GM12878 (cell line): Measurements from ENCODE around the gene SNX32. TPM values are rescaled to one million over a fixed set of nuclear protein-coding genes. Genes with fewer than 3 reads are reported as not detected.

Source experiments
- ATAC-seq: fragments of 200-7000 bp; cut with Tn5 transposase; 3 replicates; pipeline ENCODE4 v1.9.1; 2020; ENCODE audit warnings: mild to moderate bottlenecking, moderate library complexity
- BruUV-seq: library from RNA; stranded (reverse); fragments of 400-500 nt; replicated peaks from 2 replicates; lab custom pipeline; 2021; lab: Mats Ljungman, UMichigan
- CTCF ChIA-PET: fragments of 300-600 bp; sonication (Branson Sonifier 250); formaldehyde crosslinking; extraction: SDS; loops from one replicate; lab custom pipeline; 2021; ENCODE audit warnings: inconsistent platforms; lab: Yijun Ruan, JAX
- POLR2A ChIA-PET: fragments of 350-600 bp; formaldehyde crosslinking; extraction: SDS; loops from one replicate; lab custom pipeline; 2021; ENCODE audit warnings: inconsistent platforms; lab: Charles Lee
- RAD21 ChIA-PET: fragments of 300-600 bp; sonication (Branson Sonifier 250); formaldehyde crosslinking; loops from one replicate; lab custom pipeline; 2023; ENCODE audit warnings: antibody characterized with exemption; ENCODE audit not compliant: unreplicated experiment; lab: Charles Lee
- SMC1A ChIA-PET: fragments of 300-600 bp; sonication (Branson Sonifier 250); formaldehyde crosslinking; loops from one replicate; lab custom pipeline; 2023; ENCODE audit not compliant: unreplicated experiment, uncharacterized antibody; lab: Charles Lee
- DNase-seq: peaks from one replicate; pipeline ENCODE4 v3.0.0-alpha.2; 2011; ENCODE audit warnings: low read depth, low spot score
- FAIRE-seq: peaks from 3 replicates; lab custom pipeline; 2011; peaks lifted over from hg19 to GRCh38; lab: Jason Lieb, UNC
- H2AFZ ChIP-seq: 2 replicates; pipeline ENCODE4 v1.6.0; 2011; ENCODE audit warnings: low read depth, low read length, control low read depth; ENCODE audit not compliant: control insufficient read depth
- H3K27ac ChIP-seq: 2 replicates; pipeline ENCODE4 v1.5.1; 2011; ENCODE audit warnings: control low read depth; ENCODE audit not compliant: control insufficient read depth, insufficient read depth
- H3K27me3 ChIP-seq, 2 experiments: replicated peaks in 1 of 2; 2 replicates each; pipeline versions ENCODE4 v1.6.0 to v1.6.1; 2011; ENCODE audit warnings: low read length in 1 of 2; ENCODE audit not compliant: control insufficient read depth in 2 of 2, insufficient read depth in 2 of 2
- H3K36me3 ChIP-seq, 2 experiments: 2 replicates each; pipeline ENCODE4 v1.5.1; 2011; ENCODE audit warnings: low read length in 1 of 2; ENCODE audit not compliant: control insufficient read depth in 2 of 2, insufficient read depth in 2 of 2
- H3K4me1 ChIP-seq: 2 replicates; pipeline ENCODE4 v1.6.1; 2011; ENCODE audit warnings: mild to moderate bottlenecking, low read length, moderate library complexity, mixed read lengths; ENCODE audit not compliant: control insufficient read depth, insufficient read depth
- H3K4me2 ChIP-seq: 2 replicates; pipeline ENCODE4 v1.6.0; 2011; ENCODE audit warnings: control low read depth; ENCODE audit not compliant: control insufficient read depth, insufficient read depth
- H3K4me3 ChIP-seq: fragments of 200-600 bp; sonication (generic); 2 replicates; pipeline ENCODE4 v1.5.1; 2016
- H3K79me2 ChIP-seq: 2 replicates; pipeline ENCODE4 v1.6.0; 2011; ENCODE audit warnings: low read length; ENCODE audit not compliant: control insufficient read depth, insufficient read depth
- H3K9ac ChIP-seq: 2 replicates; pipeline ENCODE4 v1.8.0; 2011; ENCODE audit warnings: low read length, control low read depth, mixed read lengths; ENCODE audit not compliant: control insufficient read depth, insufficient read depth
- H3K9me3 ChIP-seq: replicated peaks from 3 replicates; pipeline ENCODE4 v1.5.1; 2011; ENCODE audit warnings: mild to moderate bottlenecking, low read length; ENCODE audit not compliant: control insufficient read depth, insufficient read depth
- H4K20me1 ChIP-seq: 2 replicates; pipeline ENCODE4 v1.6.0; 2011; ENCODE audit not compliant: control insufficient read depth, insufficient read depth
- DPF2 ChIP-seq: fragments of 450-650 bp; IDR thresholded peaks from 2 replicates; pipeline ENCODE4 v1.6.1; 2017; ENCODE audit warnings: mild to moderate bottlenecking
- FOS ChIP-seq: IDR thresholded peaks from 3 replicates; pipeline ENCODE4 v1.6.1; 2011; ENCODE audit warnings: borderline replicate concordance; ENCODE audit not compliant: insufficient read length; ENCODE audit errors: extremely low read depth
- HDGF ChIP-seq: fragments of 450-650 bp; IDR thresholded peaks from 2 replicates; pipeline ENCODE4 v1.6.1; 2016; ENCODE audit warnings: antibody characterized with exemption
- JUND ChIP-seq: IDR thresholded peaks from 2 replicates; pipeline ENCODE4 v1.6.1; 2012; ENCODE audit warnings: low read depth, mild to moderate bottlenecking, low read length, improper control_type of control experiment, moderate library complexity
- KLF5 ChIP-seq: fragments of 450-650 bp; IDR thresholded peaks from 2 replicates; pipeline ENCODE4 v1.6.1; 2014; ENCODE audit warnings: mild to moderate bottlenecking; ENCODE audit not compliant: partially characterized antibody
- MYC ChIP-seq: IDR thresholded peaks from 2 replicates; pipeline ENCODE4 v1.6.1; 2011; ENCODE audit warnings: mild to moderate bottlenecking, low read length, moderate library complexity, inconsistent platforms; ENCODE audit not compliant: insufficient read depth, insufficient replicate concordance, insufficient read length, severe bottlenecking
- NBN ChIP-seq: fragments of 450-650 bp; IDR thresholded peaks from 2 replicates; pipeline ENCODE4 v1.6.1; 2016
- NFYA ChIP-seq: IDR thresholded peaks from 2 replicates; pipeline ENCODE4 v1.6.1; 2011; ENCODE audit warnings: low read depth, mild to moderate bottlenecking, low read length, improper control_type of control experiment, borderline replicate concordance
- NR2C2 ChIP-seq: IDR thresholded peaks from 2 replicates; pipeline ENCODE4 v1.6.1; 2011; ENCODE audit warnings: borderline replicate concordance, low read depth; ENCODE audit not compliant: control insufficient read depth, insufficient read length
- NR2F1 ChIP-seq: fragments of 450-650 bp; conservative IDR thresholded peaks from 2 replicates; pipeline ENCODE4 v1.6.1; 2017; ENCODE audit warnings: mild to moderate bottlenecking
- NRF1 ChIP-seq: conservative IDR thresholded peaks from 2 replicates; pipeline ENCODE4 v1.6.1; 2011; ENCODE audit warnings: mild to moderate bottlenecking, low read depth, low read length, improper control_type of control experiment
- RAD21 ChIP-seq: IDR thresholded peaks from 2 replicates; pipeline ENCODE4 v1.6.1; 2011; ENCODE audit warnings: mild to moderate bottlenecking, low read depth, low read length, moderate library complexity; ENCODE audit not compliant: insufficient read depth
- RUNX3 ChIP-seq: IDR thresholded peaks from 2 replicates; pipeline ENCODE4 v1.6.1; 2012; ENCODE audit warnings: low read length, inconsistent platforms
- ZZZ3 ChIP-seq: IDR thresholded peaks from 2 replicates; pipeline ENCODE4 v1.6.1; 2011; ENCODE audit warnings: low read depth; ENCODE audit not compliant: control insufficient read depth, insufficient read length
- WGBS: methylation state at CpG from one replicate; pipeline ENCODE4 v1.1.6; 2016; ENCODE audit warnings: low lambda C conversion rate; ENCODE audit not compliant: insufficient replicate concordance, insufficient coverage; ENCODE audit errors: missing lambda C conversion rate; 5-methylcytosine and 5-hydroxymethylcytosine counted together
- in situ Hi-C: fragments of 300-500 bp; cut with MboI; formaldehyde crosslinking; loops from 9 replicates; pipeline ENCODE4 v1.14.3; 2018; ENCODE audit warnings: mixed read lengths
- intact Hi-C: fragments of 100-400 bp; cut with micrococcal nuclease; formaldehyde crosslinking; loops from one replicate; pipeline ENCODE4 v1.14.2; 2022; ENCODE audit not compliant: unreplicated experiment
- polyA plus RNA-seq, 11 experiments: library from polyadenylated mRNA; depleted of rRNA in 4 of 11; unstranded in 6 of 11; stranded (reverse) in 5 of 11; fragments of >200 nt; fragmentation: Nextera tagmentation in 4 of 11; fragmentation: Illumina TruSeq in 1 of 11; extraction: Ambion mirVana in 4 of 11; extraction: Trizol in 1 of 11; gene quantifications; 1 replicate in 1 of 11; 2 replicates in 10 of 11; pipeline versions ENCODE4 v1.2.1 to v1.2.3, GENCODE V29; 2011 to 2016; ENCODE audit warnings: inconsistent platforms in 2 of 11, missing spikeins in 2 of 11, low read depth in 1 of 11
- total RNA-seq, 4 experiments: library from RNA; depleted of rRNA in 3 of 4; stranded (reverse); fragments of >200 nt in 3 of 4; fragmentation: Illumina TruSeq in 1 of 4; extraction: Trizol in 1 of 4; gene quantifications; 2 replicates each; pipeline versions ENCODE4 v1.2.1 to v1.2.3, GENCODE V29; 2013 to 2021
- TF ChIP-seq, protein P1 (sequence below): fragments of 450-650 bp; IDR thresholded peaks from 2 replicates; pipeline ENCODE4 v1.6.1; 2016; ENCODE audit warnings: mild to moderate bottlenecking
- TF ChIP-seq, protein P2 (sequence below): IDR thresholded peaks from 2 replicates; pipeline ENCODE4 v1.6.1; 2011; ENCODE audit warnings: low read depth, mild to moderate bottlenecking, low read length, moderate library complexity, borderline replicate concordance; ENCODE audit errors: extremely low read depth
- TF ChIP-seq, protein P3 (sequence below): fragments of 150-350 bp; IDR thresholded peaks from 2 replicates; pipeline ENCODE4 v1.6.1; 2014; ENCODE audit warnings: mild to moderate bottlenecking, low read depth, low read length

The SNX32 gene
- total and polyA plus RNA-seq, 10 of the 15 experiments (the other 5 are each of a cell fraction or from before 2014, with no cell fraction given): 0.04 to 1.5 (median 0.11) TPM; not detected in 1

DNA sequence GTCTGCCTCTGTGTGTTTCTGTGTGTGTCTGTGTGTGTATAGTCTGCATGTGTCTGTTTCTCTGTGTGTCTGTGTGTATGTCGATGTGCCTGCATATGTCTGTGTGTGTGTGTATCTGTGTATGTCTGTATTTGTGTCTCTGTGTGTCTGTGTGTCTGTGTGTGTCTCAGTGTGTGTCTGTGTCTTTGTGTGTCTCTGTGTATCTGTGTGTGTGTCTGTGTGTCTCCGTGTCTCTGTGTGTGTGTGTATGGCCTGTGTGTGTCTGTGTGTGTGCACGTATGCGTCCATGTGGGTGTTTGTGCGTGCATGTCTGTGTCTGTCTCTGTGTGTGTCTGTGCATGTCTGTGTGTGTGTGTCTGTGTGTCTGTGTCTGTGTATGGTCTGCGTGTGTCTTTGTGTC is 439 bp downstream of the SNX32 start:
- 61% methylated on average over 6 of the region's 6 CpGs for WGBS
- intact Hi-C loops (no loop called here), in situ Hi-C loops (no loop called here)
- Histone ChIP-seq H3K9ac (no peak overlapping the region), H3K27me3 (peaks cover 0 to 7% of the 10 kb centered on the region in 2 experiments; a peak in 1 of 4 replicates), H3K4me2 (peak overlapping the region; percentile 94), H2AFZ (peak overlapping the region; percentile 98), H3K36me3 (no peaks in the 10 kb centered on the region), H3K9me3 (no peaks in the 10 kb centered on the region), H4K20me1 (no peaks in the 10 kb centered on the region), H3K79me2 (no peaks in the 10 kb centered on the region), H3K27ac (no peak overlapping the region), H3K4me3 (peak overlapping the region; percentile 64), H3K4me1 (peaks cover 15% of the 10 kb centered on the region)
- POLR2A ChIA-PET: interaction anchor here (1.4 to 2.7 kb wide), 2 partner anchors 24 to 55 kb away, joined by 11 to 18 read pairs; partner anchors contain the start of genes CFL1, FIBP and MUS81
- BruUV-seq: no TSS peak
- RAD21 ChIA-PET: interaction anchor here (1.0 kb wide), 1 partner anchor 54 kb away, joined by 3 read pairs; no protein-coding TSS in a partner anchor
- SMC1A ChIA-PET: interaction anchor here (1.2 to 1.5 kb wide), 3 partner anchors 9 to 123 kb away, joined by 3 to 4 read pairs (median 3); no protein-coding TSS in a partner anchor
- no peak for TF ChIP-seq RUNX3
- TF ChIP-seq, protein P1, sequence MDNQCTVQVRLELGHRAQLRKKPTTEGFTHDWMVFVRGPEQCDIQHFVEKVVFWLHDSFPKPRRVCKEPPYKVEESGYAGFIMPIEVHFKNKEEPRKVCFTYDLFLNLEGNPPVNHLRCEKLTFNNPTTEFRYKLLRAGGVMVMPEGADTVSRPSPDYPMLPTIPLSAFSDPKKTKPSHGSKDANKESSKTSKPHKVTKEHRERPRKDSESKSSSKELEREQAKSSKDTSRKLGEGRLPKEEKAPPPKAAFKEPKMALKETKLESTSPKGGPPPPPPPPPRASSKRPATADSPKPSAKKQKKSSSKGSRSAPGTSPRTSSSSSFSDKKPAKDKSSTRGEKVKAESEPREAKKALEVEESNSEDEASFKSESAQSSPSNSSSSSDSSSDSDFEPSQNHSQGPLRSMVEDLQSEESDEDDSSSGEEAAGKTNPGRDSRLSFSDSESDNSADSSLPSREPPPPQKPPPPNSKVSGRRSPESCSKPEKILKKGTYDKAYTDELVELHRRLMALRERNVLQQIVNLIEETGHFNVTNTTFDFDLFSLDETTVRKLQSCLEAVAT: 0 out of 2 replicates have a peak, but pooled peaks have one; percentile 14
- no peak for TF ChIP-seq RAD21
- TF ChIP-seq NFYA: no peak
- TF ChIP-seq MYC: no peak
- TF ChIP-seq KLF5: no peak
- no peak for TF ChIP-seq NRF1
- TF ChIP-seq HDGF: peak; percentile 94
- no peak for TF ChIP-seq NR2C2
- no peak for TF ChIP-seq NR2F1
- TF ChIP-seq FOS: no peak
- TF ChIP-seq, protein P2, sequence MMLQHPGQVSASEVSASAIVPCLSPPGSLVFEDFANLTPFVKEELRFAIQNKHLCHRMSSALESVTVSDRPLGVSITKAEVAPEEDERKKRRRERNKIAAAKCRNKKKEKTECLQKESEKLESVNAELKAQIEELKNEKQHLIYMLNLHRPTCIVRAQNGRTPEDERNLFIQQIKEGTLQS: no peak
- no peak for TF ChIP-seq ZZZ3
- TF ChIP-seq, protein P3, sequence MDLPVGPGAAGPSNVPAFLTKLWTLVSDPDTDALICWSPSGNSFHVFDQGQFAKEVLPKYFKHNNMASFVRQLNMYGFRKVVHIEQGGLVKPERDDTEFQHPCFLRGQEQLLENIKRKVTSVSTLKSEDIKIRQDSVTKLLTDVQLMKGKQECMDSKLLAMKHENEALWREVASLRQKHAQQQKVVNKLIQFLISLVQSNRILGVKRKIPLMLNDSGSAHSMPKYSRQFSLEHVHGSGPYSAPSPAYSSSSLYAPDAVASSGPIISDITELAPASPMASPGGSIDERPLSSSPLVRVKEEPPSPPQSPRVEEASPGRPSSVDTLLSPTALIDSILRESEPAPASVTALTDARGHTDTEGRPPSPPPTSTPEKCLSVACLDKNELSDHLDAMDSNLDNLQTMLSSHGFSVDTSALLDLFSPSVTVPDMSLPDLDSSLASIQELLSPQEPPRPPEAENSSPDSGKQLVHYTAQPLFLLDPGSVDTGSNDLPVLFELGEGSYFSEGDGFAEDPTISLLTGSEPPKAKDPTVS: no peak
- TF ChIP-seq JUND: no peak
- no peak for TF ChIP-seq DPF2
- TF ChIP-seq NBN: peak; percentile 36; the same call in 1 of the 2 replicates
- ATAC-seq (no peak), FAIRE-seq (no peak), DNase-seq (no peak)
- CTCF ChIA-PET: interaction anchor here (1.8 to 3.0 kb wide), 4 partner anchors 16 to 55 kb away, joined by 6 to 19 read pairs (median 13); no protein-coding TSS in a partner anchor
